Neural cell (in vitro differentiated cells): ENCODE measurements around the gene SLBP. TPM values are rescaled to one million over a fixed set of nuclear protein-coding genes. Genes with fewer than 3 reads are reported as not detected.

Experiments used
- H2AFZ ChIP-seq: fragments of 200-600, 300-800 bp; sonication (generic), shearing (Covaris generic); 2 replicates; pipeline ENCODE4 v1.6.0; 2014; ENCODE audit warnings: low read depth, mild to moderate bottlenecking, antibody characterized with exemption, low read length, moderate library complexity
- H3F3A ChIP-seq: fragments of 200-600 bp; shearing (Covaris generic); 2 replicates; pipeline ENCODE4 v1.6.1; 2016; ENCODE audit warnings: mild to moderate bottlenecking, moderate library complexity, mixed read lengths, antibody characterized with exemption, low read length; ENCODE audit not compliant: insufficient read depth, poor library complexity, severe bottlenecking
- H3K27ac ChIP-seq: fragments of 200-600, 300-800 bp; sonication (generic), shearing (Covaris generic); 2 replicates; pipeline ENCODE4 v1.5.1; 2014; ENCODE audit warnings: mild to moderate bottlenecking, low read length, moderate library complexity
- H3K27me3 ChIP-seq: fragments of 300-800, 200-600 bp; sonication (generic), shearing (Covaris generic); 2 replicates; pipeline ENCODE4 v1.6.0; 2014; ENCODE audit warnings: mild to moderate bottlenecking, low read depth, low read length, moderate library complexity; ENCODE audit not compliant: insufficient read depth
- H3K36me3 ChIP-seq: fragments of 300-800, 200-600 bp; sonication (generic), shearing (Covaris generic); 2 replicates; pipeline ENCODE4 v1.5.1; 2014; ENCODE audit warnings: mild to moderate bottlenecking, antibody characterized with exemption, low read length, moderate library complexity; ENCODE audit not compliant: insufficient read depth
- H3K4me2 ChIP-seq: fragments of 300-800, 200-600 bp; sonication (generic), shearing (Covaris generic); 2 replicates; pipeline ENCODE4 v1.6.0; 2014; ENCODE audit warnings: mild to moderate bottlenecking, low read length
- H3K4me3 ChIP-seq: fragments of 300-800, 200-600 bp; sonication (generic), shearing (Covaris generic); 2 replicates; pipeline ENCODE4 v1.5.1; 2014; ENCODE audit warnings: mild to moderate bottlenecking, low read length, moderate library complexity
- H3K79me2 ChIP-seq: fragments of 200-600 bp; shearing (Covaris generic); replicated peaks from 2 replicates; pipeline ENCODE4 v1.6.0; 2014; ENCODE audit warnings: mild to moderate bottlenecking, low read length, moderate library complexity; ENCODE audit not compliant: insufficient read depth
- H3K9ac ChIP-seq: fragments of 300-800, 200-600 bp; sonication (generic), shearing (Covaris generic); 2 replicates; pipeline ENCODE4 v1.6.1; 2016; ENCODE audit warnings: mild to moderate bottlenecking, low read length, mixed read lengths
- H3K9me2 ChIP-seq: fragments of 200-600 bp; shearing (Covaris generic); 2 replicates; pipeline ENCODE4 v1.6.1; 2016; ENCODE audit warnings: mild to moderate bottlenecking, low read length, mixed read lengths; ENCODE audit not compliant: insufficient read depth
- H3K9me3 ChIP-seq: fragments of 200-600, 300-800 bp; sonication (generic), shearing (Covaris generic); 2 replicates; pipeline ENCODE4 v1.6.1; 2016; ENCODE audit warnings: mild to moderate bottlenecking, mixed run types, low read length, moderate library complexity, mixed read lengths
- H4K20me1 ChIP-seq: fragments of 200-600 bp; shearing (Covaris generic); 2 replicates; pipeline ENCODE4 v1.6.1; 2016; ENCODE audit warnings: mild to moderate bottlenecking, mixed run types; ENCODE audit not compliant: insufficient read depth
- EP300 ChIP-seq: fragments of 450-650 bp; conservative IDR thresholded peaks from 2 replicates; pipeline ENCODE4 v1.6.1; 2014; ENCODE audit warnings: antibody characterized with exemption, mild to moderate bottlenecking, moderate library complexity; ENCODE audit not compliant: poor library complexity, severe bottlenecking
- EZH2 ChIP-seq: fragments of 200-600, 300-800 bp; shearing (Covaris generic), sonication (generic); IDR thresholded peaks from 2 replicates; pipeline ENCODE4 v1.6.1; 2014; ENCODE audit warnings: antibody characterized with exemption, low read length, borderline replicate concordance, mild to moderate bottlenecking; ENCODE audit not compliant: insufficient read depth, poor library complexity, severe bottlenecking
- MXI1 ChIP-seq: fragments of 450-650 bp; conservative IDR thresholded peaks from 2 replicates; pipeline ENCODE4 v1.6.1; 2014; ENCODE audit warnings: antibody characterized with exemption, mild to moderate bottlenecking; ENCODE audit not compliant: poor library complexity, severe bottlenecking
- POLR2AphosphoS5 ChIP-seq: IDR thresholded peaks from 2 replicates; pipeline ENCODE4 v1.6.1; 2012
- RAD21 ChIP-seq: fragments of 450-650 bp; conservative IDR thresholded peaks from 2 replicates; pipeline ENCODE4 v1.6.1; 2014; ENCODE audit warnings: antibody characterized with exemption, mild to moderate bottlenecking, moderate library complexity
- SMC3 ChIP-seq: fragments of 450-650 bp; conservative IDR thresholded peaks from 2 replicates; pipeline ENCODE4 v1.6.1; 2014; ENCODE audit warnings: antibody characterized with exemption, mild to moderate bottlenecking, moderate library complexity; ENCODE audit not compliant: poor library complexity
- TAF1 ChIP-seq: IDR thresholded peaks from 2 replicates; pipeline ENCODE4 v1.6.1; 2012; ENCODE audit warnings: low read depth
- polyA plus RNA-seq: library from polyadenylated mRNA; depleted of rRNA; stranded (reverse); fragments of >200 nt; gene quantifications from 2 replicates; pipeline ENCODE4 v1.2.3, GENCODE V29; 2014
- TF ChIP-seq, protein P1 (sequence below): fragments of 450-650 bp; IDR thresholded peaks from 2 replicates; pipeline ENCODE4 v1.5.1; 2014; ENCODE audit warnings: antibody characterized with exemption, mild to moderate bottlenecking, moderate library complexity; ENCODE audit not compliant: poor library complexity, severe bottlenecking
- TF ChIP-seq, protein P2 (sequence below): IDR thresholded peaks from 2 replicates; pipeline ENCODE4 v1.6.1; 2012; ENCODE audit warnings: borderline replicate concordance

Gene SLBP
- polyA plus RNA-seq, 1 donor from 2014 or later = 111 TPM

- H2AFZ ChIP-seq = no peak overlapping the region
- no peaks in the 10 kb centered on the region for H3K9me3 ChIP-seq
- H3K79me2 ChIP-seq = no peaks in the 10 kb centered on the region
- H3K36me3 ChIP-seq = no peaks in the 10 kb centered on the region
- H4K20me1 ChIP-seq = no peaks in the 10 kb centered on the region
- no peaks in the 10 kb centered on the region for H3F3A ChIP-seq
- no peaks in the 10 kb centered on the region for H3K9me2 ChIP-seq
- no peaks in the 10 kb centered on the region for H3K27me3 ChIP-seq
- H3K4me3 ChIP-seq = no peak overlapping the region
- no peak overlapping the region for H3K4me2 ChIP-seq
- H3K9ac ChIP-seq = no peak overlapping the region
- no peak for TF ChIP-seq POLR2AphosphoS5
- no peak overlapping the region for H3K27ac ChIP-seq
These were observed 57.7 kb downstream of the SLBP start for GRCh38 chr4:1654216-1654955.

GRCh38 chr4:1653776-1654175 lies 58.3 kb downstream of the SLBP start:
- Histone ChIP-seq H3K27ac (no peak overlapping the region), H3K4me2 (no peak overlapping the region), H3K9ac (no peak overlapping the region), H3K36me3 (no peaks in the 10 kb centered on the region), H2AFZ (no peak overlapping the region), H3K27me3 (no peaks in the 10 kb centered on the region), H3K79me2 (no peaks in the 10 kb centered on the region), H3K9me2 (no peaks in the 10 kb centered on the region), H3K4me3 (no peak overlapping the region), H3K9me3 (no peaks in the 10 kb centered on the region), H4K20me1 (no peaks in the 10 kb centered on the region), H3F3A (no peaks in the 10 kb centered on the region)
- no peak for TF ChIP-seq EP300
- TF ChIP-seq SMC3 = no peak
- no peak for TF ChIP-seq EZH2
- no peak for TF ChIP-seq TAF1
- no peak for TF ChIP-seq MXI1
- no peak for TF ChIP-seq RAD21
- TF ChIP-seq, protein P1, sequence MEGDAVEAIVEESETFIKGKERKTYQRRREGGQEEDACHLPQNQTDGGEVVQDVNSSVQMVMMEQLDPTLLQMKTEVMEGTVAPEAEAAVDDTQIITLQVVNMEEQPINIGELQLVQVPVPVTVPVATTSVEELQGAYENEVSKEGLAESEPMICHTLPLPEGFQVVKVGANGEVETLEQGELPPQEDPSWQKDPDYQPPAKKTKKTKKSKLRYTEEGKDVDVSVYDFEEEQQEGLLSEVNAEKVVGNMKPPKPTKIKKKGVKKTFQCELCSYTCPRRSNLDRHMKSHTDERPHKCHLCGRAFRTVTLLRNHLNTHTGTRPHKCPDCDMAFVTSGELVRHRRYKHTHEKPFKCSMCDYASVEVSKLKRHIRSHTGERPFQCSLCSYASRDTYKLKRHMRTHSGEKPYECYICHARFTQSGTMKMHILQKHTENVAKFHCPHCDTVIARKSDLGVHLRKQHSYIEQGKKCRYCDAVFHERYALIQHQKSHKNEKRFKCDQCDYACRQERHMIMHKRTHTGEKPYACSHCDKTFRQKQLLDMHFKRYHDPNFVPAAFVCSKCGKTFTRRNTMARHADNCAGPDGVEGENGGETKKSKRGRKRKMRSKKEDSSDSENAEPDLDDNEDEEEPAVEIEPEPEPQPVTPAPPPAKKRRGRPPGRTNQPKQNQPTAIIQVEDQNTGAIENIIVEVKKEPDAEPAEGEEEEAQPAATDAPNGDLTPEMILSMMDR = no peak
- no peak for TF ChIP-seq POLR2AphosphoS5
- TF ChIP-seq, protein P2, sequence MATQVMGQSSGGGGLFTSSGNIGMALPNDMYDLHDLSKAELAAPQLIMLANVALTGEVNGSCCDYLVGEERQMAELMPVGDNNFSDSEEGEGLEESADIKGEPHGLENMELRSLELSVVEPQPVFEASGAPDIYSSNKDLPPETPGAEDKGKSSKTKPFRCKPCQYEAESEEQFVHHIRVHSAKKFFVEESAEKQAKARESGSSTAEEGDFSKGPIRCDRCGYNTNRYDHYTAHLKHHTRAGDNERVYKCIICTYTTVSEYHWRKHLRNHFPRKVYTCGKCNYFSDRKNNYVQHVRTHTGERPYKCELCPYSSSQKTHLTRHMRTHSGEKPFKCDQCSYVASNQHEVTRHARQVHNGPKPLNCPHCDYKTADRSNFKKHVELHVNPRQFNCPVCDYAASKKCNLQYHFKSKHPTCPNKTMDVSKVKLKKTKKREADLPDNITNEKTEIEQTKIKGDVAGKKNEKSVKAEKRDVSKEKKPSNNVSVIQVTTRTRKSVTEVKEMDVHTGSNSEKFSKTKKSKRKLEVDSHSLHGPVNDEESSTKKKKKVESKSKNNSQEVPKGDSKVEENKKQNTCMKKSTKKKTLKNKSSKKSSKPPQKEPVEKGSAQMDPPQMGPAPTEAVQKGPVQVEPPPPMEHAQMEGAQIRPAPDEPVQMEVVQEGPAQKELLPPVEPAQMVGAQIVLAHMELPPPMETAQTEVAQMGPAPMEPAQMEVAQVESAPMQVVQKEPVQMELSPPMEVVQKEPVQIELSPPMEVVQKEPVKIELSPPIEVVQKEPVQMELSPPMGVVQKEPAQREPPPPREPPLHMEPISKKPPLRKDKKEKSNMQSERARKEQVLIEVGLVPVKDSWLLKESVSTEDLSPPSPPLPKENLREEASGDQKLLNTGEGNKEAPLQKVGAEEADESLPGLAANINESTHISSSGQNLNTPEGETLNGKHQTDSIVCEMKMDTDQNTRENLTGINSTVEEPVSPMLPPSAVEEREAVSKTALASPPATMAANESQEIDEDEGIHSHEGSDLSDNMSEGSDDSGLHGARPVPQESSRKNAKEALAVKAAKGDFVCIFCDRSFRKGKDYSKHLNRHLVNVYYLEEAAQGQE = no peak
